Measurements from ENCODE around the gene C1GALT1.

DNA sequence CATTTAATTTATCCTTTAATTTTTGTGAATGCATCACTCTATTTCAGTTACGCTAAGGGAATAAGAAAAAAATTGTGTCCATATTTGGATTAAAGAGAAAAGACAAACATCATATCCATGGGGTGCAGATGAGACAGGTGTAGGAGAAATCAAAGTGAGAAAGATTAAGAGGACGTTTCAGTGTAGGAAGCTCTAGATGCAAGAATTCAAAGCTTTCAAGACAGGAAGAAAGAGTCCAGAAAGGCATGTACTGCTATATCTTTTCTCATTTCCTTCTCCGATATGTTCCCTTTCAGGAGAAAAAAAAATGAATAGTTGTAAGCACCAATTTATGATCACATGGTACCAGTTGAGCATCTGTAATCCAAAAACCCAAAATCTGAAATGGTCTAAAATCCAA is 17.0 kb upstream of the C1GALT1 start:
- TF ChIP-seq, protein P1, sequence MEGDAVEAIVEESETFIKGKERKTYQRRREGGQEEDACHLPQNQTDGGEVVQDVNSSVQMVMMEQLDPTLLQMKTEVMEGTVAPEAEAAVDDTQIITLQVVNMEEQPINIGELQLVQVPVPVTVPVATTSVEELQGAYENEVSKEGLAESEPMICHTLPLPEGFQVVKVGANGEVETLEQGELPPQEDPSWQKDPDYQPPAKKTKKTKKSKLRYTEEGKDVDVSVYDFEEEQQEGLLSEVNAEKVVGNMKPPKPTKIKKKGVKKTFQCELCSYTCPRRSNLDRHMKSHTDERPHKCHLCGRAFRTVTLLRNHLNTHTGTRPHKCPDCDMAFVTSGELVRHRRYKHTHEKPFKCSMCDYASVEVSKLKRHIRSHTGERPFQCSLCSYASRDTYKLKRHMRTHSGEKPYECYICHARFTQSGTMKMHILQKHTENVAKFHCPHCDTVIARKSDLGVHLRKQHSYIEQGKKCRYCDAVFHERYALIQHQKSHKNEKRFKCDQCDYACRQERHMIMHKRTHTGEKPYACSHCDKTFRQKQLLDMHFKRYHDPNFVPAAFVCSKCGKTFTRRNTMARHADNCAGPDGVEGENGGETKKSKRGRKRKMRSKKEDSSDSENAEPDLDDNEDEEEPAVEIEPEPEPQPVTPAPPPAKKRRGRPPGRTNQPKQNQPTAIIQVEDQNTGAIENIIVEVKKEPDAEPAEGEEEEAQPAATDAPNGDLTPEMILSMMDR (conservative IDR thresholded peaks at IDR 0.05) = no peak
- TF ChIP-seq ZFX (IDR thresholded peaks at IDR 0.05) = no peak

Measured in C4-2B (cell line).